ENCODE measurements around the gene KCNT1. TPM values are rescaled to one million over a fixed set of nuclear protein-coding genes. Genes with fewer than 3 reads are reported as not detected.
"Not testable (repeated sequence)": the region's sequence is repeated elsewhere in the genome, so short reads cannot be mapped to it uniquely, and the experiment has no call there.

The KCNT1 gene
- 0.17 TPM for polyA plus RNA-seq (2013, experiment 1 of 2; ENCODE audit: insufficient read length)
- polyA plus RNA-seq (2013, experiment 2 of 2; ENCODE audit: insufficient read length), result 0.07 TPM

GRCh38 chr9:135701959-135702721, at the start of gene KCNT1:
TSS of gene KCNT1 (plus strand) at chr9:135702185. CDS start at chr9:135702259, 74 bp downstream.
- peak; percentile 26 for DNase-seq

- no peak for DNase-seq
Observed at GRCh38 chr9:135655317-135655716, 46.7 kb upstream of the KCNT1 start.

DNA sequence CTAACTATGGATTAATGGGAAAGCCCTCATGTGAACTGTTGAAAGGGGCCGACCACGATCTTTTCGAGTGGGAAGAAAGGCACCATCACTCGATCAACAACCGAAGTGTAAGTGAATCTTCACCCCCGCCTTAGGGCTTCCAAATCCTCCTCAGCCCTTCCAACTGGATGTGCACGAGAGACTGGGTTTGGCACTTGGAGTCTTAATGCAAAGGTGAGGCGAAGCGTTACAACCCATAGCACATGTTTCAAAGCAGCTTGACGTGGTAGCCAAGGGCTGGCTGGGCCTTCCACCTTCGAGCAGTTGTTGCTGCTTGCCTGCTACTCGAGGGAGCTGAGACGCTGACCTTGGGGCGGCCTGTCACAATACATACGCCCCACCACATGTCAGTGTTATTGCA, 44.6 kb upstream of the KCNT1 start:
- DNase-seq, result no peak

DNA sequence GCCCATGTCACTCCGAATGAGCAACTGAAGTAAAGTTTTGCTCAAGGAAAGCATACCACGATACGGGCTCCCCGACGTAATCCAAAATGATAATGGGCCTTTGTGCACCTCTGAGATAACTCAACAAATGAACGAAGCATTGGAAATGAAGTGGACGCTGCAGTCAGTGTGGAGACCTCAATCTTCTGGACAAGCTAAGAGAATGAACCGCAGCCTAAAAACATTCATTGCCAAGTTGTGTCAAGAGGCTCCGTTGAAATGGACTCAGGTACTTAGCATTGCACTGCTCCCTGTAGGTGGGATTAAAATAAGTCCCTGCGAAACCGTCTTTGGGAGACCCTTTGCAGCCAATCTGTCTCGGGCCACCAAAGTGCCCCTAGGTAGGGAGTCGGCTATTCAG, 42.7 kb upstream of the KCNT1 start:
- DNase-seq, result no peak

GRCh38 chr9:135660407-135660806, 41.6 kb upstream of the KCNT1 start:
- no peak for DNase-seq

GRCh38 chr9:135661816-135662560, 40.0 kb upstream of the KCNT1 start:
- no peak for DNase-seq

GRCh38 chr9:135662758-135663450, 39.1 kb upstream of the KCNT1 start, which contains the start of gene LCN9:
TSS of gene LCN9 (plus strand) at chr9:135663309. CDS start at chr9:135663322, 13 bp downstream.
- DNase-seq, result peak; percentile 7

- no peak for DNase-seq
Observed at GRCh38 chr9:135663451-135663770, 38.6 kb upstream of the KCNT1 start.

DNA sequence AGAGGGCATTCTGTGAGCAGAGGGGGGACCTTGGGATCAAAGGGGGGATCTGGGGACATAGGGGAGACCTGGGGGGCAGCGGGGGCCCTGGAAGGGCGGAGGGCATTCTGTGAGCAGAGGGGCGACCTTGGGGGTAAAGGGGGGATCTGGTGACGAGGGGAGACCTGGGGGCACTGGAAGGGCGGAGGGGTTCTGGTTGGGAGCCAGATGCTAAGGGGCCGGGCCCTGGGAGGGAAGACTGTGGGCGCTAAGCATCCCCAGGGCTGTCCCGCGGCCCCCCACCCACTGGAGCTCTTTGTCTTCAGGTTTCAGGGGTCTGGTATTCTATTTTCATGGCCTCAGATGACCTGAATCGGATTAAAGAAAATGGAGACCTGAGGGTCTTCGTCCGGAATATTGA, 38.1 kb upstream of the KCNT1 start:
- no peak for DNase-seq

GRCh38 chr9:135664266-135664665, 37.7 kb upstream of the KCNT1 start:
- DNase-seq, result no peak

DNA sequence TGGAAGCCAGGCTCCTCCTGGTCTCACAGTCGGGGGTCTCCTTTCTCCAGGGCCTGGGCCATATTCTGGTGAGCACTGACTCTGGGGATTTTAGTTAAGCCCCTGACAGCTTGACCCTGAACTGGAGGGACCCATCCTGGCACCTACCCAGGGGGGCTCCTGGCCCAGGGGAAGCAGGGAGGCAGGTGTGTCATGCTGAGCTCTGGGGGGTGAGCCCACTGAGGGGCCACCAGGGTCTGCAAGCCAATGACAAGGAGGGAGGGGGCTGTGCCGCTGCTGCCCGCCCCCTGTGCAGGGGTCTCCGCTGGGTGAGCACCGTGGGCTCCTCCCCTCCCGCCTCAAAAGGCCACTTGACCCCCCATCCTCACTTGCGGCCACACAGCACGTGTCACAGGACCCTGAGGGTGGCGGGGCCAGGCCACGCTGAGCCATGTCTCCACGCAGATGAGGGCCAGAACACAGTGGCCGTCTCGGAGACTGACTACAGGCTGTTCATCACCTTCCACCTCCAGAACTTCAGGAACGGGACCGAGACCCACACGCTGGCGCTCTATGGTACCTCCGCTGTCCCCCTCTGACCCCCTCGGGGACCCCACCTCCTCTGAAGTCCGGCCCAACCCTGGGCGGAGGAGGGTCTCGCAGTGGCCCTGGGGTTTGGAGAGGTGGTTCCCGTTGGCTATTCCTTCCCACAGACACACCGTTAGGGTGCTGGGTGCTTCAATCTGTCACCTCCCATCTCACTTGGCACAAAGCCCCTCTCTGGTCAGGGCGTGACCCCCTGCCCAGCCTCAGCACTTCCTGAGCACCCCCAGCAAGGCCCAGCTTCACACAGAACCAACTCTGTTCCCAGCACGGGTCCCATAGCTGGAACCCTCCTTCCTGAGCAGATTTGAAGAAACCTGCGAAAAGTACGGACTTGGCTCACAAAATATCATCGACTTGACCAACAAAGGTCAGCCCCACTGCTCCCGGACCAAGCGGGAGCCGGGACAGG, 36.9 kb upstream of the KCNT1 start:
- no peak for DNase-seq

DNA sequence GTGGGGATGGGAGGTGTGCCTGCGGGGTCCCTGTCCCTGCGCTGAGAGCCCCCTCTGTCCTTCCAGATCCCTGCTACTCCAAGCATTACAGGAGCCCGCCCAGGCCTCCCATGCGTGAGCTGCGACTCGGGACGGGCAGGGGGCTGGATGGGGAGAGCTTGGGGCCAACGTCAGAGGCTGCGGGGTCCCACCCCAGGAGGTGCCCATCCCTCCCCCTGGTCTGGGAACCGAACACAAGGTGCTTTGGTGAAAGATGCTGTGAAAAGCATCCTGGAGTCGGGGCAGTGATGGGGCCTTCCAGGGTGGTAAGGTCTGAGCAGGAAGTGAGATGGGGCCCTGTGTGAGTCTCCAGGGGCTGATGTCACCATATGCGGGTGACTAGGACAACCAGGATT, 36.2 kb upstream of the KCNT1 start:
- DNase-seq, result no peak

- no peak for DNase-seq
Observed at GRCh38 chr9:135666534-135667462, 35.2 kb upstream of the KCNT1 start.

DNA sequence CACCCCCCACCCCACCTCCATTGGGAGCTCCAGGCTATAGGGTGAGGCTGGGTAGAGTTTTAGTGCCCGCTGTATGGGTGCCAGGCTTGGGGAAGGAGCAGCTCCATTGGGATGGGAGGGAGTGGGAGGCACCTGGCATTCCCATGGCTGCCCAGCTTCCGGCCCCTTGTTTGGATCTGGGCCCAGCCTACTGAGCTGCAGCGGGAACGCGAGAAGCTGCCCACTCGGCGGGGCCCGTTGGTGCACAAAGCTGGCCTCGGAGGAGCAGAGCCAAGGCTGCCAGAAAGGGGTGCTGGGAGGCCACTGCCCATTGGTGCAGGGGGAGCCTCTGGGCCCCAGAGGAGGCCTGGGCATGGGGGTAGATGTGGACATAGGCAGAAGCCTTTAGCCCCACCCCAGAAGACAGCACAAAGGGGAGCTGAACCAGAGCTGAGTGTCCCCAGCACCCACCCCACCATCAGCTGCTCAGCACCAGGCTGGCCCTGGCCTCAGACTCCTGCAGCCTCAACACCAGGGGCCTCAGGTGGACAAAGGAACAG, 34.5 kb upstream of the KCNT1 start:
- DNase-seq, result no peak

DNA sequence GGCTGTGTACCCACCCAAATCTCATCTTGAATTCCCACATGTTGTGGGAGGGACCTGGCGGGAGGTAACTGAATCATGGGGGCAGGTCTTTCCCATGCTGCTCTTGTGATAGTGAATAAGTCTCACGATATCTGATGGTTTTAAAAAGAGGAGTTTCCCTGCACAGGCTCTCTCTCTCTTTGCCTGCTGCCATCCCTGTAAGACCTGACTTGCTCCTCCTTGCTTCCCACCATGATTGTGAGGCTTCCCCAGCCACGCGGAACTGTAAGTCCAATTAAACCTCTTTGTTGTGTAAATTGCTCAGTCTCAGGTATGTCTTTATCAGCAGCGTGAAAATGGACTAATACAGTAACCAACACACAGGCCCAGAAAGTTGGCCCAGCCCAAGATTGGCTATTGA, 33.0 kb upstream of the KCNT1 start:
- not testable (repeated sequence) for DNase-seq

GRCh38 chr9:135669616-135670285, 32.2 kb upstream of the KCNT1 start:
- DNase-seq, result no peak

DNA sequence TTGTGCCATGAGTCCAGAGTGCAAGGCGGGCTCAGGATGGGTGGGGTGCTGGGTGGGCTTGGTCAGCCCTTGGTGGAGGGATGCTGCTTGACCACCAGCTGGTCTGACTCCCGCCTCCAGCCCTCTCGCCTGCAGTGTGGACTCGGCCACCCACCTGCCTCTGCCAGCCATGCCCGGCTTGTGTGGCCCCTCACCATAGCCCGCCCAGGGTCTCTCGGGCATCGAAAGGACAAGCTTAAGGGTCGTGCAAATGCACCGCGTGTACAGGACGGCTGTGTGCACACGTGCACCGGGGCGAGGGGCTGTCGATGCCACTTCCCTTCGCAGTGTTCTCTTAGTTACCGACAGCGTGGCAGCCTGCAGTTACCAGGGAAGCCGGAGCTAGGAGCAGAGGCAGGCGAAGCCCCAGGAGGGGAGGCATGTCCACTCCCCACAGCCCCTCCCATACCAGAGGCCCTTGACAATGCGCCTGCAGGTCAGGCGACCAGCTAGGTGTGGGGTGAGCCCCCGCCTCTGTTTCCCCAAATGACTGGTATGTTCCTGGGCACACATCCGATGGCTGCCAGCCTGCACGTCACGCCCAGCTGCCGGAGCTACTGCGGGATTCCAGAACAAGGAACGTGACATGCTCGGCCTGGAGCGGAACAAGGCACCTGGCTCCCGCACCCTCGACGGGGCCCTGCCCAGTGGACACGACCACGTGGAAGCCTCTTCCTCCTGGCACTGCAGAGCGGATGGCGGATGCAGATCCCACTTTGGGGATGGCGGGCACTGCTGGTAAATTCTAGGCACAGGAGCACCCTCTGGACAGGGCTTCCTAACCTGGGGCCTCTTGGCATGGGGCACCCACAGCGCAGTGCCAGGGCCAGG, 31.0 kb upstream of the KCNT1 start:
- no peak for DNase-seq

DNA sequence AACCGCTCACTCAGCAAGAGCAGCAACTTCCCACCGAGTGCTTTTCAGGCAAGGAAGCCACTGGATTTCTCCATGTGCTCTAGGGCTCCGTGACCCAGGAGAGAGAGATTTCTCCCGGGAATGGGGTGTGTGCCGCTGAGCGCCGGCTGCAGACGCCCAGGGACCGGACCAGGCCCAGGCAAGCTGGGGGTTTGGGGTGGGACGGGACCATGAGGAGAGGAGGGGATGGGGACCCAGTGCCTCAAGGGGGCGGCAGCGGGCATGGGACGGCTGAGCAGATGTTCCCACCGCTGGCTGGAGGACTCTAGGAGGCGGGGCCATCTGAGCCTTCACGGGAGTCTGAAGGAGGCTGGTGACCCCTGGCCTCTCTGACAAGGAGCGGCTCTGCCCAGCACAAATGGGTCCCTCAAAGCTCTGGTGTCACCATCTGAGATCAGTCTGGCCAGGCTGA, 30.4 kb upstream of the KCNT1 start:
- no peak for DNase-seq

DNA sequence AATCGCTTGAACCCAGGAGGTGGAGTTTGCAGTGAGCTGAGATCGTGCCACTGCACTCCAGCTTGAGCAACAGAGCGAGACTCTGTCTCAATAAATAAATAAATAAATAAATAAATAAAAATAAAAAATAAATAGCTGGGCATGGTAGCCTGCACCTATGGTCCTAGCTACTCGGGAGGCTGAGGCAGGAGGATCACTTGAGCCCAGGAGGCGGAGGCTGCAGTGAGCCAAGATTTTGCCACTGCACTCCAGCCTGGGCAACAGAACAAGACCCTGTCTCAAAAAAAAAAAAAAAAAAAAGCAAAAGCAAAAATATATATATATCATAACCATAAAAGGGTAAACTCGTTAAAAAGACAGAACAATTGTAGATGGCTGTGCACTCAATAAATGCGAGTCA, 29.2 kb upstream of the KCNT1 start:
- not testable (repeated sequence) for DNase-seq
